ENCODE data around the gene DDX6.

DNA sequence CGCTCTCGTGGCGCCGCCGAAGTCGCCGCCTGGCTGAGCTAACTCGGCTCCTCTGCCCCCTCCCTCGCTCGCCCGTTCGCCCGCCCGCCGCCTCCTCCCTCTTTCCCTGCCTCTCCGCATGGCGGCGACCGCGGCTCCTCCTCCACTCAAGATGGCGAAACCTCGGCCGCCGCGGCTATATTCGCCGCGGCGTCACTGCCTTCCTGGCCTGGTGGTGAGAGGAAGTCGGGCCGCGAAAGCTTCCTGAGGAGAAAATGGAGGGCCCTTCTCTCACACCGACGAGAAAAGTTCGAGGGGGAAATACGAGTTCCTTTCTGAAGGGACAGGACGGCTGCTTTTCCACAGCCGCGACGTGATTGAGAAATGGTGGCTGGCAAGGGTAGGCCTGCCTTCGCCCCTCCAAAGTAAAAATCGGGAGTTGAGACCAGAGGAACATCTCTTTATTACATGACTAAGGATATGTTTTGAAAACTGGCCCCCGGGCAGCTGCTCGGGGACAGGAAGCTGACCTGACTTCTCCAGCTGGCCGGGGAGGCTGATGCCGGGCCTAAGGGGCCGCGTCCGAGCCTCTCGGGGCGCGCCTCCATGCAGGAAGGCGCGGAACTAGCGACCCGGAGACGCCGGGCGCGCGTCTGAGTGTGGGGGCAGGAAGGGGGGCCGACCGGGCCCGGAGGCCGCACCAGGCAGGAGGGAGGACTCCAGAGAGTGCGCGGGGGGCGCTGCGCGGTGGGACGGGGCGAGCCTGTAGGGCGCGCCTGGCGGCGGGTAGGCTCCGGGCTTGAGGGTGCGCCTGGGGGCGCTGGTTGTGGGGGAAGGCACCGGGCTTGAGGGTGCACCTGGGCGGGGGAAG, at the start of gene DDX6:
- TF ChIP-seq POLR2A (IDR thresholded peaks at IDR 0.05), result peak; percentile 82 to 90
- TF ChIP-seq, protein P1, sequence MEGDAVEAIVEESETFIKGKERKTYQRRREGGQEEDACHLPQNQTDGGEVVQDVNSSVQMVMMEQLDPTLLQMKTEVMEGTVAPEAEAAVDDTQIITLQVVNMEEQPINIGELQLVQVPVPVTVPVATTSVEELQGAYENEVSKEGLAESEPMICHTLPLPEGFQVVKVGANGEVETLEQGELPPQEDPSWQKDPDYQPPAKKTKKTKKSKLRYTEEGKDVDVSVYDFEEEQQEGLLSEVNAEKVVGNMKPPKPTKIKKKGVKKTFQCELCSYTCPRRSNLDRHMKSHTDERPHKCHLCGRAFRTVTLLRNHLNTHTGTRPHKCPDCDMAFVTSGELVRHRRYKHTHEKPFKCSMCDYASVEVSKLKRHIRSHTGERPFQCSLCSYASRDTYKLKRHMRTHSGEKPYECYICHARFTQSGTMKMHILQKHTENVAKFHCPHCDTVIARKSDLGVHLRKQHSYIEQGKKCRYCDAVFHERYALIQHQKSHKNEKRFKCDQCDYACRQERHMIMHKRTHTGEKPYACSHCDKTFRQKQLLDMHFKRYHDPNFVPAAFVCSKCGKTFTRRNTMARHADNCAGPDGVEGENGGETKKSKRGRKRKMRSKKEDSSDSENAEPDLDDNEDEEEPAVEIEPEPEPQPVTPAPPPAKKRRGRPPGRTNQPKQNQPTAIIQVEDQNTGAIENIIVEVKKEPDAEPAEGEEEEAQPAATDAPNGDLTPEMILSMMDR (IDR thresholded peaks at IDR 0.05 in 4 of 5, conservative IDR thresholded peaks at IDR 0.05 in 1 of 5), result peak; percentile 15 to 57 (median 37)

All from gastrocnemius medialis (tissue), 4 donors.